K562 (cell line): Measurements from ENCODE around the gene CNGA1. TPM values are rescaled to one million over a fixed set of nuclear protein-coding genes. Genes with fewer than 3 reads are reported as not detected.

Experiments used
- ATAC-seq: fragments of 200-7000 bp; cut with Tn5 transposase; 3 replicates; pipeline ENCODE4 v1.9.1; 2020; ENCODE audit warnings: moderate library complexity
- BruUV-seq: library from RNA; stranded (reverse); fragments of 400-500 nt; replicated peaks from 2 replicates; lab custom pipeline; 2021; lab: Mats Ljungman, UMichigan
- CTCF ChIA-PET: fragments of 300-600 bp; formaldehyde crosslinking; extraction: SDS; loops from one replicate; lab custom pipeline; 2021; ENCODE audit warnings: low intra/inter-chr PET ratio; lab: Yijun Ruan, JAX
- POLR2A ChIA-PET: fragments of 300-600, 350-650 bp; sonication (Branson Sonifier 250); formaldehyde crosslinking; extraction: SDS; loops from one replicate; lab custom pipeline; 2021; ENCODE audit warnings: antibody characterized with exemption, inconsistent platforms; lab: Yijun Ruan, JAX
- DNase-seq, 4 experiments: peaks; one replicate each; pipeline versions ENCODE4 v3.0.0 to v3.0.0-alpha.2; 2011 to 2018; ENCODE audit warnings: low spot score in 3 of 4, mixed read lengths in 3 of 4; ENCODE audit errors: extremely low read depth in 1 of 4
- FAIRE-seq: peaks from 2 replicates; lab custom pipeline; 2011; peaks lifted over from hg19 to GRCh38; lab: Jason Lieb, UNC
- H2AFZ ChIP-seq: 2 replicates; pipeline ENCODE4 v1.6.0; 2011; ENCODE audit warnings: low read depth, low read length, control low read depth, inconsistent platforms
- H3K27ac ChIP-seq: fragments of 200-600 bp; 3 replicates; pipeline ENCODE4 v1.8.0; 2011; ENCODE audit warnings: low read depth, mild to moderate bottlenecking, control low read depth, inconsistent platforms, low read length, moderate library complexity, mixed read lengths; ENCODE audit errors: extremely low read depth
- H3K27me3 ChIP-seq, 2 experiments: fragments of 300-600 bp in 1 of 2; 2 replicates in 1 of 2; 3 replicates in 1 of 2; pipeline versions ENCODE4 v1.6.0 to v1.8.0; 2011; ENCODE audit warnings: inconsistent platforms in 2 of 2, low read length in 2 of 2, mild to moderate bottlenecking in 1 of 2, mixed read lengths in 1 of 2, moderate library complexity in 1 of 2; ENCODE audit not compliant: control insufficient read depth in 2 of 2, insufficient read depth in 2 of 2
- H3K36me3 ChIP-seq: fragments of 300-600 bp; 3 replicates; pipeline ENCODE4 v1.8.0; 2011; ENCODE audit warnings: mild to moderate bottlenecking, low read length, inconsistent platforms; ENCODE audit not compliant: control insufficient read depth, insufficient read depth
- H3K4me1 ChIP-seq, 2 experiments: fragments of 200-600 bp in 1 of 2; replicated peaks in 1 of 2; 2 replicates in 1 of 2; 3 replicates in 1 of 2; pipeline versions ENCODE4 v1.5.1 to v1.8.0; 2011; ENCODE audit warnings: inconsistent platforms in 2 of 2, low read length in 2 of 2, mild to moderate bottlenecking in 1 of 2, mixed read lengths in 1 of 2, moderate library complexity in 1 of 2; ENCODE audit not compliant: control insufficient read depth in 2 of 2, insufficient read depth in 2 of 2
- H3K4me2 ChIP-seq: 2 replicates; pipeline ENCODE4 v1.6.1; 2011; ENCODE audit warnings: low read length, control low read depth, inconsistent platforms, mixed read lengths; ENCODE audit not compliant: insufficient read depth
- H3K4me3 ChIP-seq: fragments of 200-600 bp; sonication (generic), shearing (Covaris generic); 2 replicates; pipeline ENCODE4 v1.5.1; 2016; ENCODE audit warnings: control low read depth, inconsistent platforms
- H3K79me2 ChIP-seq: fragments of 200-600 bp; 3 replicates; pipeline ENCODE4 v1.8.0; 2011; ENCODE audit warnings: low read length, inconsistent platforms; ENCODE audit not compliant: control insufficient read depth, insufficient read depth
- H3K9ac ChIP-seq, 2 experiments: 2 replicates each; pipeline versions ENCODE4 v1.6.0 to v1.6.1; 2011; ENCODE audit warnings: low read depth in 2 of 2, low read length in 2 of 2, control low read depth in 1 of 2, inconsistent platforms in 1 of 2, mild to moderate bottlenecking in 1 of 2, mixed read lengths in 1 of 2; ENCODE audit not compliant: insufficient read depth in 1 of 2
- H3K9me1 ChIP-seq: one replicate; pipeline ENCODE4 v1.6.0; 2011; ENCODE audit warnings: inconsistent platforms, mild to moderate bottlenecking, low read length, moderate library complexity; ENCODE audit not compliant: control insufficient read depth, insufficient read depth
- H3K9me3 ChIP-seq: replicated peaks from 2 replicates; pipeline ENCODE4 v1.5.1; 2011; ENCODE audit warnings: low read depth, low read length, inconsistent platforms; ENCODE audit not compliant: control insufficient read depth, insufficient read depth
- H4K20me1 ChIP-seq: replicated peaks from 2 replicates; pipeline ENCODE4 v1.6.1; 2011; ENCODE audit warnings: low read length, inconsistent platforms, mixed read lengths; ENCODE audit not compliant: control insufficient read depth, insufficient read depth
- ARNT ChIP-seq, 2 experiments: fragments of 450-650 bp; IDR thresholded peaks; 2 replicates each; pipeline ENCODE4 v1.6.1; 2016; ENCODE audit warnings: mild to moderate bottlenecking in 1 of 2
- GTF2E2 ChIP-seq: fragments of 200-800 bp; sonication (Bioruptor generic); IDR thresholded peaks from 2 replicates; pipeline ENCODE4 v1.6.1; 2016; ENCODE audit warnings: missing genetic modification characterization, missing compliant biosample characterization
- KDM4B ChIP-seq, 2 experiments: fragments of 450-650 bp in 1 of 2; sonication (generic) in 1 of 2; IDR thresholded peaks; 2 replicates each; pipeline ENCODE4 v1.6.1; 2016 to 2017; ENCODE audit warnings: borderline replicate concordance in 2 of 2, antibody characterized with exemption in 1 of 2, low read depth in 1 of 2, mild to moderate bottlenecking in 1 of 2
- ZKSCAN3 ChIP-seq: fragments of 250-450 bp; sonication (Bioruptor Pico); IDR thresholded peaks from 2 replicates; pipeline ENCODE4 v1.4.0; 2020
- WGBS: fragments of 100-300 bp; shearing (Covaris generic); methylation state at CpG from one replicate; pipeline ENCODE4 v1.1.6; 2016; ENCODE audit warnings: low coverage, mixed read lengths; ENCODE audit not compliant: insufficient coverage; ENCODE audit errors: missing lambda C conversion rate; 5-methylcytosine and 5-hydroxymethylcytosine counted together
- in situ Hi-C: fragments of 300-500 bp; cut with MboI; formaldehyde crosslinking; loops from 4 replicates; pipeline ENCODE4 v1.15.0; 2018; ENCODE audit warnings: inconsistent platforms, mixed read lengths
- intact Hi-C: fragments of 100-400 bp; cut with micrococcal nuclease; formaldehyde crosslinking; loops from 2 replicates; pipeline ENCODE4 v1.14.2; 2022
- polyA plus RNA-seq, 8 experiments: library from polyadenylated mRNA; depleted of rRNA in 4 of 8; stranded (reverse) in 5 of 8; unstranded in 3 of 8; fragments of >200 nt; fragmentation: Nextera tagmentation in 2 of 8; fragmentation: Illumina TruSeq in 1 of 8; extraction: Ambion mirVana in 2 of 8; extraction: Trizol in 1 of 8; gene quantifications; 2 replicates each; pipeline versions ENCODE4 v1.2.1 to v1.2.3, GENCODE V29; 2011 to 2014; ENCODE audit warnings: inconsistent platforms in 1 of 8, missing spikeins in 1 of 8
- total RNA-seq, 7 experiments: library from RNA; depleted of rRNA in 6 of 7; stranded (reverse); fragments of >200 nt in 6 of 7; fragmentation: Illumina TruSeq in 2 of 7; extraction: Trizol in 2 of 7; gene quantifications; 2 replicates each; pipeline versions ENCODE4 v1.2.1 to v1.2.3, GENCODE V29; 2011 to 2021; ENCODE audit warnings: low replicate concordance in 1 of 7
- TF ChIP-seq, protein P1 (sequence below): fragments of 450-650 bp; IDR thresholded peaks from 2 replicates; pipeline ENCODE4 v1.6.1; 2016; ENCODE audit warnings: low read depth
- TF ChIP-seq, protein P2 (sequence below), 2 experiments: fragments of 250-450 bp in 1 of 2; fragments of 450-650 bp in 1 of 2; sonication (Bioruptor Pico) in 1 of 2; IDR thresholded peaks; 2 replicates each; pipeline versions ENCODE4 v1.6.1 to v1.8.0; 2016 to 2021; ENCODE audit warnings: mild to moderate bottlenecking in 2 of 2, moderate library complexity in 2 of 2, missing compliant biosample characterization in 1 of 2, missing genetic modification characterization in 1 of 2

CNGA1 gene
- total and polyA plus RNA-seq, 9 of the 15 experiments (the other 6 are each of a cell fraction or from before 2014, with no cell fraction given), result 0.03 to 0.29 (median 0.04) TPM; not detected in 5

DNA sequence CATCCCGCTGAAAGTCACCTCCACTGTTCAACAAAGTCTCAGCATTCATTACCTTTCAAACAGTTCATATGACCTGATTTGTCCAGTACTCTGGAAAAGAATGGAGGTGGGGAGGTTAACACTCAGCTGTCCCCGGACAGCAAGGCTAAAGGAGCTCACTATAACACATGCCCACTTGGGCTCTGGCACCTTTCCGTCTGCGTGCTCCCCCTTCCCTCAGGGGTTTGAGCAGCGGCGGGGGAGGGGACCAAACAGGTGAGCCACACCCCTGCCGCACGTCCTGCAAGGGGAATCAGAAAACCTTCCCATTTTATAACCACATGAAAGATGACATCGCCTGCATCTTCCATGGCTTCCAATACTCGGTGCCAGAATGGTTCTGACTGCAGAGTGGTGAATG lies 62.2 kb downstream of the CNGA1 start:
- Histone ChIP-seq H3K36me3 (no peaks in the 10 kb centered on the region), H3K9ac (no peak overlapping the region), H3K27ac (no peak overlapping the region), H3K4me3 (no peak overlapping the region), H3K9me1 (no peaks in the 10 kb centered on the region), H3K27me3 (peaks cover 0 to 4% of the 10 kb centered on the region in 2 experiments; a peak in 1 of 5 replicates), H3K4me2 (peak overlapping the region; percentile 18; the same call in 1 of the 2 replicates), H2AFZ (peak overlapping the region; percentile 53; the same call in 1 of the 2 replicates), H3K9me3 (no peaks in the 10 kb centered on the region), H4K20me1 (no peaks in the 10 kb centered on the region), H3K4me1 (no peaks in the 10 kb centered on the region), H3K79me2 (no peaks in the 10 kb centered on the region)
- intact Hi-C loops (no loop called here), in situ Hi-C loops (no loop called here)
- no peak for DNase-seq
- CTCF ChIA-PET, result no interaction called here
- 17% methylated on average over 9 of the region's 10 CpGs for WGBS
- ATAC-seq, result peak; percentile 21; the same call in 2 of the 3 replicates
- TF ChIP-seq ARNT (IDR thresholded peaks at IDR 0.05), result no peak
- no peak for TF ChIP-seq KDM4B (IDR thresholded peaks at IDR 0.05; ENCODE audit: borderline replicate concordance in 2 of 2, low read depth in 1 of 2)
- TF ChIP-seq, protein P1, sequence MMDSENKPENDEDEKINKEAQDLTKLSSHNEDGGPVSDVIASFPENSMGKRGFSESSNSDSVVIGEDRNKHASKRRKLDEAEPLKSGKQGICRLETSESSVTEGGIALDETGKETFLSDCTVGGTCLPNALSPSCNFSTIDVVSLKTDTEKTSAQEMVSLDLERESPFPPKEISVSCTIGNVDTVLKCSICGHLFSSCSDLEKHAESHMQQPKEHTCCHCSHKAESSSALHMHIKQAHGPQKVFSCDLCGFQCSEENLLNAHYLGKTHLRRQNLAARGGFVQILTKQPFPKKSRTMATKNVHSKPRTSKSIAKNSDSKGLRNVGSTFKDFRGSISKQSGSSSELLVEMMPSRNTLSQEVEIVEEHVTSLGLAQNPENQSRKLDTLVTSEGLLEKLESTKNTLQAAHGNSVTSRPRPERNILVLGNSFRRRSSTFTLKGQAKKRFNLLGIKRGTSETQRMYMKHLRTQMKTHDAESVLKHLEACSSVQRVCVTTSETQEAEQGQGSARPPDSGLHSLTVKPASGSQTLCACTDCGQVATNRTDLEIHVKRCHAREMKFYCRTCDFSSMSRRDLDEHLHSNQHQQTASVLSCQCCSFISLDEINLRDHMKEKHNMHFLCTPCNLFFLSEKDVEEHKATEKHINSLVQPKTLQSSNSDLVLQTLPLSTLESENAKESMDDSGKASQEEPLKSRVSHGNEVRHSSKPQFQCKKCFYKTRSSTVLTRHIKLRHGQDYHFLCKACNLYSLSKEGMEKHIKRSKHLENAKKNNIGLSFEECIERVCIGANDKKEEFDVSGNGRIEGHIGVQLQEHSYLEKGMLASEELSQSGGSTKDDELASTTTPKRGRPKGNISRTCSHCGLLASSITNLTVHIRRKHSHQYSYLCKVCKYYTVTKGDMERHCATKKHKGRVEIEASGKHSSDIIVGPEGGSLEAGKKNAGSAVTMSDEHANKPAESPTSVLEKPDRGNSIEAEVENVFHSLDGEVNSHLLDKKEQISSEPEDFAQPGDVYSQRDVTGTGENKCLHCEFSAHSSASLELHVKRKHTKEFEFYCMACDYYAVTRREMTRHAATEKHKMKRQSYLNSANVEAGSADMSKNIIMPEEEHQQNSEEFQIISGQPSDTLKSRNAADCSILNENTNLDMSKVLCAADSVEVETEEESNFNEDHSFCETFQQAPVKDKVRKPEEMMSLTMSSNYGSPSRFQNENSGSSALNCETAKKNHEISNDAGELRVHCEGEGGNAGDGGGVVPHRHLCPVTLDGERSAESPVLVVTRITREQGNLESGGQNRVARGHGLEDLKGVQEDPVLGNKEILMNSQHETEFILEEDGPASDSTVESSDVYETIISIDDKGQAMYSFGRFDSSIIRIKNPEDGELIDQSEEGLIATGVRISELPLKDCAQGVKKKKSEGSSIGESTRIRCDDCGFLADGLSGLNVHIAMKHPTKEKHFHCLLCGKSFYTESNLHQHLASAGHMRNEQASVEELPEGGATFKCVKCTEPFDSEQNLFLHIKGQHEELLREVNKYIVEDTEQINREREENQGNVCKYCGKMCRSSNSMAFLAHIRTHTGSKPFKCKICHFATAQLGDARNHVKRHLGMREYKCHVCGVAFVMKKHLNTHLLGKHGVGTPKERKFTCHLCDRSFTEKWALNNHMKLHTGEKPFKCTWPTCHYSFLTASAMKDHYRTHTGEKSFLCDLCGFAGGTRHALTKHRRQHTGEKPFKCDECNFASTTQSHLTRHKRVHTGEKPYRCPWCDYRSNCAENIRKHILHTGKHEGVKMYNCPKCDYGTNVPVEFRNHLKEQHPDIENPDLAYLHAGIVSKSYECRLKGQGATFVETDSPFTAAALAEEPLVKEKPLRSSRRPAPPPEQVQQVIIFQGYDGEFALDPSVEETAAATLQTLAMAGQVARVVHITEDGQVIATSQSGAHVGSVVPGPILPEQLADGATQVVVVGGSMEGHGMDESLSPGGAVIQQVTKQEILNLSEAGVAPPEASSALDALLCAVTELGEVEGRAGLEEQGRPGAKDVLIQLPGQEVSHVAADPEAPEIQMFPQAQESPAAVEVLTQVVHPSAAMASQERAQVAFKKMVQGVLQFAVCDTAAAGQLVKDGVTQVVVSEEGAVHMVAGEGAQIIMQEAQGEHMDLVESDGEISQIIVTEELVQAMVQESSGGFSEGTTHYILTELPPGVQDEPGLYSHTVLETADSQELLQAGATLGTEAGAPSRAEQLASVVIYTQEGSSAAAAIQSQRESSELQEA, result no peak
- TF ChIP-seq ZKSCAN3 (CRISPR knock-in tag), result no peak
- TF ChIP-seq, protein P2, sequence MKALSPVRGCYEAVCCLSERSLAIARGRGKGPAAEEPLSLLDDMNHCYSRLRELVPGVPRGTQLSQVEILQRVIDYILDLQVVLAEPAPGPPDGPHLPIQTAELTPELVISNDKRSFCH (CRISPR knock-in tag; IDR thresholded peaks at IDR 0.05), result no peak
- TF ChIP-seq, protein P2 (tag; IDR thresholded peaks at IDR 0.05), result no peak
- TF ChIP-seq GTF2E2 (tag), result no peak
- POLR2A ChIA-PET, result no interaction called here
- FAIRE-seq, result no peak
- no TSS peak for BruUV-seq
